ENCODE measurements around the gene TTLL5.

DNA sequence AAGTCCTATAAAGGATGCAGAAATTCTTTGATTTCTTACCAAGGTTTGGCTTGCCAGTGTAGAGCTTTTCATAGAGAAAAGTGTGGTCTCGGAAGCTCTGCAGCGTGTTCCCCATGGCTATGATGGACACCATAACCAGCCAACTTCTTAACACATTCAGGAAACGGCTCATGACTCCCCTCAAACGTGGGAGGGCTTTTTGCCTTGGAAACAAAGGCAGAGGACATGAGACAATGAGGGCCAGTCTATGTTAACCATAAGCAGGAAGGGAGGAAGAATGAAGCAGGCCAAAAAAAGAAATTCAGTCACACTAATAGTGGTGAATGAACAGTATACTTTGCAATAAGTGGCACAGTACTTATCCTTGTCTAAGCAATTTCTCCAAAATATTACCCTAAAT, 3.7 kb upstream of the TTLL5 start:
- no peak for TF ChIP-seq GATA2 (IDR thresholded peaks at IDR 0.05; ENCODE audit: low read depth, low read length)
- no peak for TF ChIP-seq GATA3 (IDR thresholded peaks at IDR 0.05; ENCODE audit: low read depth, low read length)
